ENCODE measurements around the gene MRPL47. TPM values are rescaled to one million over a fixed set of nuclear protein-coding genes. Genes with fewer than 3 reads are reported as not detected.

Gene MRPL47
- total and polyA plus RNA-seq, 10 of the 15 experiments (the other 5 are each of a cell fraction or from before 2014, with no cell fraction given), result 40.6 to 237 (median 73.9) TPM

- TF ChIP-seq IRF5 (IDR thresholded peaks at IDR 0.05; ENCODE audit: borderline replicate concordance) (no peak), E2F8 (IDR thresholded peaks at IDR 0.05; ENCODE audit: low read depth, partially characterized antibody) (no peak), NR2C2 (IDR thresholded peaks at IDR 0.05; ENCODE audit: borderline replicate concordance, control insufficient read depth, insufficient read length, low read depth) (no peak), TBL1XR1 (IDR thresholded peaks at IDR 0.05; ENCODE audit: low read depth, low read length) (no peak), TCF12 (IDR thresholded peaks at IDR 0.05; ENCODE audit: low read depth, low read length) (no peak), POLR2AphosphoS2 (IDR thresholded peaks at IDR 0.05; ENCODE audit: low read depth, low read length) (0 out of 2 replicates have a peak, but pooled peaks have one; percentile 9), NR2F1 (conservative IDR thresholded peaks at IDR 0.05) (no peak), PML (IDR thresholded peaks at IDR 0.05; ENCODE audit: low read length) (no peak), RUNX3 (IDR thresholded peaks at IDR 0.05; ENCODE audit: low read length) (no peak; the same call in 1 of the 2 replicates), ZBTB33 (IDR thresholded peaks at IDR 0.05) (no peak), MXI1 (IDR thresholded peaks at IDR 0.05; ENCODE audit: low read depth, low read length) (no peak), FOXK2 (IDR thresholded peaks at IDR 0.05) (no peak), MEF2A (IDR thresholded peaks at IDR 0.05; ENCODE audit: insufficient read depth, low read depth, low read length) (no peak), CTCF (IDR thresholded peaks at IDR 0.05 in 2 of 3, conservative IDR thresholded peaks at IDR 0.05 in 1 of 3; ENCODE audit: control insufficient read depth in 2 of 3, extremely low read depth in 1 of 3, insufficient read depth in 1 of 3, low read depth in 3 of 3, low read length in 3 of 3) (peak; percentile 26 to 61 (median 39); a peak in 5 of 6 replicates), IKZF2 (IDR thresholded peaks at IDR 0.05) (peak in 1 of 2 experiments; percentile 23; a peak in 1 of 4 replicates), CBX3 (IDR thresholded peaks at IDR 0.05; ENCODE audit: borderline replicate concordance, low read depth) (no peak), KAT2A (conservative IDR thresholded peaks at IDR 0.05; ENCODE audit: control insufficient read depth, low read depth, low read length) (no peak), MEF2B (IDR thresholded peaks at IDR 0.05; ENCODE audit: partially characterized antibody, poor library complexity, severe bottlenecking) (peak; percentile 45), ZNF207 (IDR thresholded peaks at IDR 0.05; ENCODE audit: borderline replicate concordance) (no peak), MYB (IDR thresholded peaks at IDR 0.05; ENCODE audit: borderline replicate concordance, low read depth, low read length) (no peak), RBBP5 (conservative IDR thresholded peaks at IDR 0.05) (no peak), EP300 (IDR thresholded peaks at IDR 0.05; ENCODE audit: borderline replicate concordance in 1 of 2, control insufficient read depth in 1 of 2, low read depth in 2 of 2, low read length in 2 of 2) (no peak)
Measured at GRCh38 chr3:179563271-179563783, 41.1 kb downstream of the MRPL47 start (continued).

All from GM12878 (cell line).